ENCODE data around the gene APOL4.
"Not testable (repeated sequence)": the region's sequence is repeated elsewhere in the genome, so short reads cannot be mapped to it uniquely, and the experiment has no call there.

The APOL4 gene

DNA sequence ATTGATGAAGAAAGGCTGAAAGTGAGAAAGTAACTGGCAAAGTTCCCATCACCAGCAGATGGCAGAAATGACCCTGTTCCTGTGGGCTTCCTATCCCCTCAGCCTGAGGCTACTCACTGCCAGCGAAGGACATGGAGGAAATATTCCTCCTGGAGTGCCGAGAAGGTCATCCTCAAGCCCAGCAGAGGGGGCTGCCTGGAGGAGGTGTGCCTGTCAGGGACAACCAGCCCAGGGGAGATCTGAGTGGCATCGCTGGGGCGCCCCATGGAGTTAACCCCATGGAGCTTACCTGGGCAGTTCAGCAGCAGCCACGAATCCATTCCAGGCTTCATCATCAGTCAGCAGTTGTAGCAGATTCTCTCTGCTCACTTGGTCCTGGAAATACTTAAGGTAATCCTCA, 29.4 kb upstream of the APOL4 start:
- DNase-seq (ENCODE audit: low read depth) = not testable (repeated sequence)

DNA sequence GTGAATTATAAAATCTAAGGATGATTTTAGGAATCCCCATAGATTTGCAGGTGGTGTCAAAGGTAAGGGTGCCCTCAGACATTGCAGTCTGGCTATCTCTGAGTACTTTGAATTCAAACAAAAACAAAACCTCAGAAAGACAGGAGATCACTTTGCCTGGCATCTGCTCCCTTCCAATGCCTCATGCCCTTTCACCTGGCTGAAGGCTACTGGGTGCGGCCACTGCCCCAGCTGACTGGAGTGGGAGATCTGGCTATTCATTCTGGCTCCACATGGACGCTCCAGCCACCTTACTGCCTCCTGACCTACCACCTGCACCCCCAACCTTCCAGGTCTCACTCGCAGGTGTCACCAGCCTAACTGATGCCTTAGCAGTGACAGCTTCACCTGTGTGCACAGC, 28.0 kb upstream of the APOL4 start:
- not testable (repeated sequence) for DNase-seq (ENCODE audit: low read depth)

DNA sequence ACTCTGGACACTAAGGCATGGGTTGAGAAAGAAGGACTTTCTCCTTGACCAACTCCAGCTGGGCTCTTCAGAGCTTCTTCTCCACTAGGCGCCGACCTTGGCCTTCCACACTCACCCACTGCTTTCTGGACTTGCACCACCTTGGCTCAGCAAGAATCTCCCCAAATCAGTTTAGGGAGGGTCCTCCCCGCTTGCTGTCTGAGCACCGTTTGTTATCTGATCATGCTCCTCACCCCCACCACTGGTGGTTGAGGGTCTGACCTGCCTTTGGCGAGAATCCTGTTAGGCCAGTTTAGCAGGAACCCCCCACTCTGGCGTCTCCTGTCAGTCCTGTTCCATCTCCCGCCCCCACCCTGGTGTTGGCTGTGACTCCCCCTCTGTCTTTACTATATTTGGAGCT, 27.3 kb upstream of the APOL4 start:
- DNase-seq (ENCODE audit: low read depth) = no peak

DNA sequence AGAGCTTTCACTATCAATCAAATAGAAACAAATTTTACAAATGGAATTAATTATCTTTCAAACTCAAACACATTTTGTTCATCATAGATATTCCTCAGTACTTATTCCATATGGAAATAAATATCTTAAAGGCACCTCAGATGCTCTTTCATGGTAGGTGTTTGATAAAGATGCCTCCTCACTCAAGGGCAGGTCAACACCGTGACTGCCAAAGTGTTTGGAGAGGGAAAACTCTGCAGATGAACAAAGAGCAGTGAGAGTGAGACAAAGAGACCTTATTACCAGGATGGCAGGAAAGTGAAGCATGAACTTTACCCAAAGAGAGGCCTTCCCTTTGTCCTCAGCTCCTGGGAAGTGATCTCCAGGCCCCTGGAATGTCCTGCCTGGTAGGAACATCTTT, 26.8 kb upstream of the APOL4 start:
- not testable (repeated sequence) for DNase-seq (ENCODE audit: low read depth)

DNA sequence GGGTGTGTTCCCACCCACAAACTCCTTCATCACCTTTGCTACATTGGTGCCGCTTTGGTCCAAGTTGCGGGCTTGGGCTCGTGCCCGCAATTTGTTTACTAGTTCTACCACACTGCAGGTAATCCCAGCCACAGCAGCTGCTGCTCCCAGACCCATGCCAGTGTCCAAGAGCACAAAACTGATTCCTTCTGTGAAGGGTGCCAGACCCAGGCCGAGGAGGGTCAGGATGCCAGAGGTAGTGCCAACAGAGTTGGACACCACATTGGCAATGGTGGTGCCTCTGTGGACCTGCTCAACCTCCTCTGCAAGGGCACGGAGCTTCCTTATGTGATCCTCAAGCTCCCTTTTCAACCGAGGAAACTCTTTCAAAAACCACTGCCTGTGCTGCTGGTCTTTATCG, 26.2 kb upstream of the APOL4 start:
- no peak for DNase-seq (ENCODE audit: low read depth)

DNA sequence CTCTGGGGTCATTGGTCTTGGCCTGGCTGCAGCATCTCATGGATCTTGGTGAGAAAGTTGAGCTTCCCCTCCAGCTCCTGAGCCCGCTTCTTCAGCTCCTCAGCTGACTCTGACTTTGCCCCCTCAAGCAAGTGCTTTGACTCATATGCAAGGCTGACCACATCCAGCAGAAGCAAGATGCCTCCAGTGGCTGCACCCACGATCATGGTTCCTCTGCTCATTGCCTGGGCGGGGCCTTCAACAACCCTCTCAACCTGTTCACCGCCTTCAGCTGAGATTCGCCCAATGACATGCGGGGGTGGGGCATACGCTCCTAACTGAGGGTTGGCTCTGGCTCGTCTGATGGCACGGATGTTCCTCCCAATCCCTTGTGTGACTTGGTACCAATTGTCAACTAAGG, 25.8 kb upstream of the APOL4 start:
- no peak for DNase-seq (ENCODE audit: low read depth)

DNA sequence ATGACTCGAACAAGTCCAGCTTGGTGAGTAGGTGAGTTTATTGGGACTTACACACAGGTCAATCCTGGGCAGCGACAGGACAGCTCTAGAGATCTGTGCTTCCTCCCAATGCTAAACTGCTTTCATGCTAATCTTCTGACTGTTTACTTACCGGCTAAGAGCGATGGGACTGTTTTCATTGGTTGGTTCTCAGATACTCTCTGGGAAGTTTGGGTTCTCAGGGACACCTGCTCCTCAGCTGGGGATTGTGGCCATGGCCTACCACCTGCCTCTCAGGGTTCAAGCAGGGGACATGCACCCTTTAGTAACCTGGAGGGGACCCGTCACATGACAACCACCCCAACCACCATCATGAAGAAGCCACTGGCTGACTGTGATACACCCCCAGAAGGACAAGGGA, 24.6 kb upstream of the APOL4 start:
- no peak for DNase-seq (ENCODE audit: low read depth)

DNA sequence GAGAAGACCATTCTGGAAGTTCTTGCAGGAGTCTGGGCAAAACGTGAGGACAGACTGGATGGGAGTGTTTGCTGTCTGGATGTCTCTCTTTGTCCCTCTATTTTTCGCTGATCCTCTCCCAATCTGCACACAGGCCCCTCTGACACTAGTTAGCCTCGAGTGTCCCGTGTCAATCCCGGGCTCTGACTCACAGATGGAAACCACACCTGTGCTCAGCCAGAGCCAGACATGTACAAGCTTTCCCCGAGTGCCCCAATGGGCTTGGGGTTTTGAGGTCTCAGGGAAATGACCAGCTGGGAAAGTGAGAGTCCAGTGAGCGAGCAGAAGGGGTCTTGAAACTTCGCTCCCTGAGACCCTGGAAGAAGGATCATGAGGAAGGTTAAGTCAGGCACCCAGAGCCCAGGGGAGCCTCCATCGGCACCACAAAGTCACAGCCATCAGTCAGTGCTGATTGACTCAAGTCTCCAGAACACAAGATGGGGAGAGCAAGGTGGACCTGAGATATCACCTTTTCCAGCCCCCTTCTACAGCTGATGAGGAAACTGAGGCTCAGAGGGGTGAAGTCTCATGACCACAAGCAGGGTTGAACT, 23.8 kb upstream of the APOL4 start:
- no peak for DNase-seq (ENCODE audit: low read depth)

DNA sequence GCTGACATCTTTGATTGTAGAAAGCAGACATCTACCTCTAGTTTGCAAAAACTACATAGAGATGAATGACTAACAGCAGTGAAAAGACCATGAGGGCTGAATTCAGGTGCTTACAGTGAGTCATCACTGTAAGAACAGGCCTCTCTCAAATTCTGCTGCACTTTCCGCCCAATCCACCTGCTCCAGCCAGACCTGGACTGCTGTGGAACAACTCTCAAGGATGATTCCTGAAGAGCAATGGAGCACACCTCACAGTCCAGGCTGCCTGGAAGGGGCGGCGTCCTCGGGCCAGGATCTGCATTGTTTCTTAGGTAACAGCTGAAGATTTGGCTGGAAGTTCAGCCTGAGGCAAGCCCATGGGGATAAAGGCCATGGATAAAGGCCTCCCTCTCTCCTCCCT, 22.6 kb upstream of the APOL4 start:
- DNase-seq (ENCODE audit: low read depth) = no peak

DNA sequence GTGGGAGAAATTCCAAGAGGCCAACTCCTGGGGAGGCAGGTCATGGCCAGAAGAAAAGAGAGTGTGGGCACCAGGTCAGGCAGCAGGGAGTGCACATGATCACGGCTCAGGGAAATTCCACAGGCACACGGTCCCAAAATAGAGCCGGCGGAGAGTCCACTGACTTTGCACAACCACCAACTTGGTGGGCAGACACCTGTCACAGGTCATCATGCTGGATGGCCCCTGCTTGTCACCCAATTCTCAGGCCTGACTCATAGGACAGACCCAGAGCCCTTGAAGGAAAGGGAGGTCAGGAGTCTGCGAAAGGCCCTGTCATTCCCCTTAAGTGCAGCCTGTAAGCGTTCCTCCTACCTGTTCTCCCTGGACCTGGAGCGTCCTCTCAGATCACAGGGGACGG, 21.9 kb upstream of the APOL4 start:
- no peak for DNase-seq (ENCODE audit: low read depth)

DNA sequence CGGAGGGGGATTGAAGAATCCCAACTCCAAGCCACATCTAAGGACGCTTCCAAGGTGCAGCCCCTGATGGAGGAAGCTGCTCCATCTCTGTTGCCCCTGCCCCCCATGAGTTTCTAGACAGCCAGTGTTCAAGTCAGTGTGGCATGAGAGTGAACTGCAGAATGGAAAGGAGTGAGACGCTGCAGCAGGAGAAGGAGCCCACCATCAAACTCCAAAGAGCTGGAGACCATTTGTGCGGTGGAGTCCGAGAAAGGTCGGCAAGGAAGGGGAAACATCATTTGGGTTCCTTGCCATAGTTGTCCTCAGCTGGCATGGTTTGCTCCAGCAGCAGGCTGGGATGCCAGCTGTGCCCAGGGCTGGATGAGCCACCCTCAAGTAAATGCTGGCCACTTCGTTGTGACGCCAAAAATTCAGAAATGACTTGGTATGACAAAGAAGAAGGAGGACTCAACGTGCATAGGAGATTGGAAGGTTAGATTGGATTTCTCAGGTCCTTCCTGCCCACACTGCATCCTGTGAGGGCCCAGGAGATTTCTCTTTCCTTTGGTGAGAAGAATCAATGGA, 21.4 kb upstream of the APOL4 start:
- DNase-seq (ENCODE audit: low read depth) = no peak

DNA sequence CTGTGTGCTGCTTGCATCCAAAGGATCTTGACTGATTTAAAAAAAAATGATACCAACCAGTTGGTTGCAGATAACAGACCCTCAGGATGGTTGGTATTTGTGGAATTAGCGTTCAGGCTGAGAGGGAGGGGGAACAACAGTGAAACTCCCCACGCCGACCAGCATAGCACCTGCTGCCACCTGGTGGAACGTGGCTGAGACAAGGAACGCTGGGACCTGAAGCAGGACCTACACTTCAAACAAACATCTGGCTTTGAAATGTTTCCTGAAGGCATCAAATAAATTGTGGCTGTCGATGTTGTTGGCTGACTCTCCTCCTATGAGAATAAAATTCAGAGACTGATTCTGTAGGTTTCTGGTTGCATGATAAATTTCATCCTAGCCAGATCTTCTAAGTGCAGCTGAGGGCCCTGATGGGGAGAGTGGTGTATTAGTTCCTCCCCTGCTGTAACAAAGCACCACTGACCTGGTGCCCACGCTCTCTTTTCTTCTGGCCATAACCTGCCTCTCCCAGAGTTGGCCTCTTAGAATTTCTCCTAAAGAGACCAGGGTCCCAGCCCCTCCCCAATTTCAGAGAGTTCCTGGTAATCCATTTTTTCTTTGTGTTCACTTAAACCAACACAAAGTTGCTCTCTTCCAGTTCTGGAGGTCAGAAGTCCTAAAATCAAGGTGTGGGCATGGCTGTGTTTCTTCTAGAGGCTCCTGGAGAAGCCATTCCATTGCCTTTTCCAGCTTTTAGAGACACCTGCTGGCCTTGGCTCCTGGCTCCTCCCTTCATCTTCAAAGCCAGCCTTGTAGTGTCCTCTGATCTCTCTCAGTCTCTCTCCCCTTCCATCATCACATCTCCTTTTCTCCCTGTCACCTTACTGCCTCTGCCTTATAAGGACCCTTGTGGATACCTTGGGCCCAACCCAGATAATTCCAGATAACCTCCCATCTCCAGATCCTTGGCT, 20.5 kb upstream of the APOL4 start:
- DNase-seq (ENCODE audit: low read depth) = no peak

DNA sequence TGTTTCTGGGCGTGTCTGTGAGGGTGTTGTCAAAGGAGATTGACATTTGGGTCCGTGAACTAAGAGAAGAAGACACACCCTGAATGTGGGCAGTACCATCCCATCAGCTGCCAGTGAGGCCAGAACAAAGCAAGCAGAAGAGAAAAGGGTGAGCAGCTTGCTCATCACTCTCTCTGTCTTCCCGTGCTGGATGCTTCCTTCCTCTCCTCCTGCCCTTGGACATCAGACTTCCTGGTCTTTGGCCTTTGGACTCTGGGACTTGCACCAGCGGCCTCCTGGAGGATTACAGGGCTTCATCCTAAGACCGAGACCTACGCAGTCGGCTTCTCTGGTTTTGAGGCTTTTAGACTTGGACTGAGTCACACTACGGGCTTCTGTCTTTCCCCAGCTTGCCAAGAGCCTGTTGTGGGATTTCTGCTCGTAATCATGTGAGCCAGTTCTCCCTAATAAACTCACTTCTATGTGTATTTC, 18.9 kb upstream of the APOL4 start:
- DNase-seq (ENCODE audit: low read depth) = no peak

DNA sequence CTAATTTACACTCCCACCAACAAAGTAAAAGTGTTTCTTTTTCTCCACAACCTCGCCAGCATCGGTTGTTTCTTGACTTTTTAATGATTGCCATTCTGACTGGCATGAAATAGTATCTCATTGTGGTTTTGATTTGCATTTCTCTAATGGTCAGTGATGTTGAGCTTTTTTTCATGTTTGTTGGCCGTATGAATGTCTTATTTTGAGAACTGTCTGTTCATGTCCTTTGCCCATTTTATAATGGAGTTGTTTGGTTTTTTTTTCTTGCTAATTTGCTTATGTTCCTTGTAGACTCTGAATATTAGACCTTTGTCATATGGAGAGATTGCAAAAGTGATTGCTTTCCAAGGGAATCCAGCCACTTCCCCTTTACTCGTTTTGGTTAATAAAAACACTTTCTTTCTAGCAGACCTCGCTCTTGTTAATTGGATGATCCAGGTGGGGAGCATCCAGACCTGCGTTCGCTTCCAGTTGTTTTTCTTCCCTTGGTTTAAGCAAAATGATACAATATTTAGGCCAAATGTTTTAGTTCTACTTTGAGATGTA, 17.1 kb upstream of the APOL4 start:
- DNase-seq (ENCODE audit: low read depth) = no peak

DNA sequence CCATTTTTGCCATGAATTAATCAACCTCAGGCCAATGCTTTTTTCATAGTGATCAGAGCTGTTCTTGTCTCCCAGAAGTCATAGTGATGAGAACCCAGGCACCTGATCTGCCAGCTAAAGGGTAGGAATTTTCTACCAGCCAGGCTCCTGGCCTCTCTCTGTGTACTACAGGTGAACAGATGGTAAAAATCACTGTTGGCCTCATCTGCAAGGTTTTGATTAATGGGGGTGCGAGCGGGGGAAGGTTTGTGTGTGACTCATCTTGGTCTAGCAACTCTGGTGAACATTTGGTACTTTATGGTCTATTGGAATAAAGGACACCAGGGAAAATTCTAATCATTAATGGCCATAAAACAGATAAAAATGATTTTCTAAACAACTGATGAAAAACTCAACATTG, 14.4 kb upstream of the APOL4 start:
- no peak for DNase-seq (ENCODE audit: low read depth)

DNA sequence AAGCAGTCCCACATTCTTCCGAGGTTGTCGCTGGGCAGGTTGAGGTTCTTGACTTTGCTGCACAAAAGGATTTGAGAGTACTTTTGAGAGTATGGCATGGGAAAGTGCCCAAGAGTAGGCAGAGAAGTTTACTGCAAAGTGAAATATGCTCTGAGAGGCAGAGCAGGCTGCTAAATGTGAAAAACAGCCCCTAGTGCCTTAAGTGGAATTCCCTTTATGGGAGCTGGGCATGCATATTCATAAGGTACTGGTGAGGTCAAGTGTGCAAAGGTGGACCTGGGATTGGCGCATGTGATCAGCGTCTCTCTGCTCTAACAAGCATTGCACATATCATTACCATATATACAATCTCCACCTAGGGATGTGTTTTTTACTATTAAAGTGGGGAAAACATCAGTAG, 12.0 kb upstream of the APOL4 start:
- no peak for DNase-seq (ENCODE audit: low read depth)

DNA sequence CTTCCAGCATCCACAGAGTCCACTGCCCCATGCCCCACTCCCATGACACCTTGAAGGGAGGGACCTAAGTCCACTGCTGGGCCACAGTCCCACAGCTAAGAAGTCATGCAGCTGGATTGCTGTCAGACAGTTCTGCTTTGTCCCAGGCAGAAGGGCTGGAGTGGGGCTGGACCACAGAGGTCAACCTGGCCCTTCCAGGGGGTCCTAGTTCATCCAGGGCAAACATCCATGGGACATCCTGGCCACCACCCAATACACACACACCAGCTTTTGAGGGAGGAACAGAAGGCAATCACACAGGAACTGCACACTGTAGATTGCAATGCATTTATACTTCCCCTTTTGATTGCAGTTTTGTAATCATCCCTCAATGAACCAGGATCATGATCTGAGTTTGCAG, 11.3 kb upstream of the APOL4 start:
- no peak for DNase-seq (ENCODE audit: low read depth)

DNA sequence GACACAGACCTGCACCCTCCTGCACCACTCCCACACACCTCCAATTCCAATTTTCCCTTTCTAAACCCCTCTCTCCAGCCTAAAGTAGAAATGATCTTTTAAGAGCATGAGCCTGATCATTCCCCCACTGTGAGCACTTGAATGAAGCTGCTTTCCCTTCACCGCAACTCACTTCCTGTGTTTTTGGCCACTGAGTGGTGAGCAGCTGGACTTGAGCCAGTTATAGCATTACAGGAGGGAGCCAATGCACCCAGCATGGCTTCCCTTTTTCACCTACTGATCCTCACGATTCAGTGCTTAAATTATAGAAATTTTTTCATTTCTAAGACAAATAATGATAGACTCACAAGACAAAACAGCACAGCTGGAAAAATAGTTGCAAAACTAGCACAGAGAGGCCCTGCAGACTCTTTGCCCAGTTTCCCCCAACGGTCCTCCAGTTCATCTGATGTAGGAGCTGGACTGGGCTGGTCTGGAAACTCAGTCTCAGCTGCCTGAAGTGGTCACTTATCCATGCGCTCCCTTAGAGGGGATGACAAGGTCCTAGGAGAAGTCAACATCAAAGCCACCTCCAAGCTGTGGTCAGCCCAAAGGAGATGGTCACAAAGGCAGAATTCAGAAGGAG, 9.7 kb upstream of the APOL4 start:
- DNase-seq (ENCODE audit: low read depth) = no peak

DNA sequence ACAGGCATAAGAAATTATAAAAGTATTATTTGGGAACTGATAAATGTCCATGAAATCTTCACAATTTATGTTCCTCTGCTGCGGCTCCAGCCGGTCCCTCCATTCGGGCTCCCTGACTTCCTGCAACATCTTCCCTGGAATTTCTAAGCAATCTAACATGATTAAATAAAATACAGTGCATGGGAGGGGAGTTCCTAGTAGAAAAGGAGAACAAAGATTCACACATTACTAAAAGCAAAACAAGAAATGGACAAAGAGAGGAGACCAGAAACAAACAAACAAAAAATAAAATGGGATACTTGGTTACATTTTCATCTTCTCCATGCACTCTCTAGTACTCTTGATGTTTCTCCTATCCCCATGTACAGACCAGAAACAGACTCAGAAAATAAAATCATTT, 8.6 kb upstream of the APOL4 start:
- no peak for DNase-seq (ENCODE audit: low read depth)

DNA sequence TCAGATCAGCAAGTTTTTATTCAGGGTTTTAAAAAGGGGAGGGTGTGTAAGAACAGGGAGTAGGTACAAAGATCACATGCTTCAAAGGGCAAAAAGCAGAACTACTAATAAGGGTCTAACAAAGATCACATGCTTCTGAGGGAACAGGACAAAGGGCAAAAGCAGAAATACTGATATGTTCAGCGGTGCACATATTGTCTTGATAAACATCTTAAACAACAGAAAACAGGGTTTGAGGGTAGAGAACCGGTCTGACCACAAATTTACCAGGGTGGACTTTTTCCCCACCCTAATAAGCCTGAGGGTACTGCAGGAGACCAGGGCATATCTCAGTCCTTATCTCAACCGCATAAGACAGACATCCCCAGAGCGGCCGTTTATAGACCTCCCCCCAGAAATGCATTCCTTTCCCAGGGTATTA, 7.9 kb upstream of the APOL4 start:
- DNase-seq (ENCODE audit: low read depth) = not testable (repeated sequence)

DNA sequence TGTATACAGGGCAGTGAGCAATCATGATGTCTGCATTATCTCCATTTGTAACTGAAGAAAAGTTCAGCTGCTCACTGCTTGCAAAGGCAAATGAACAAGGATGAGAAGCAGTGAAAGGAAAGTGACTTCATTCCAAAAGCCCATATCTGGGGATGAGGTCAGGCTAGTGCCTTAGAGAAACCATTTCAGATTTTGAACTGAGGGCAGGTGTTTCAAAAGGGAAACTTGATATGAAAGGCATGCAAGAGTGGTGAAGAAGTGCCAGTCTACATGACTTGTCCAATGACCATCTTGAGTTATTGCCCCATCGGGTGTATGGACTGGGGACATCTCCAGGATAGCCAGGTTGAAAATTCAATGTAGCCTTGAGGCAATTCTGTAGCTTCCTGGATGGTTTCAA, 7.3 kb upstream of the APOL4 start:
- no peak for DNase-seq (ENCODE audit: low read depth)

DNA sequence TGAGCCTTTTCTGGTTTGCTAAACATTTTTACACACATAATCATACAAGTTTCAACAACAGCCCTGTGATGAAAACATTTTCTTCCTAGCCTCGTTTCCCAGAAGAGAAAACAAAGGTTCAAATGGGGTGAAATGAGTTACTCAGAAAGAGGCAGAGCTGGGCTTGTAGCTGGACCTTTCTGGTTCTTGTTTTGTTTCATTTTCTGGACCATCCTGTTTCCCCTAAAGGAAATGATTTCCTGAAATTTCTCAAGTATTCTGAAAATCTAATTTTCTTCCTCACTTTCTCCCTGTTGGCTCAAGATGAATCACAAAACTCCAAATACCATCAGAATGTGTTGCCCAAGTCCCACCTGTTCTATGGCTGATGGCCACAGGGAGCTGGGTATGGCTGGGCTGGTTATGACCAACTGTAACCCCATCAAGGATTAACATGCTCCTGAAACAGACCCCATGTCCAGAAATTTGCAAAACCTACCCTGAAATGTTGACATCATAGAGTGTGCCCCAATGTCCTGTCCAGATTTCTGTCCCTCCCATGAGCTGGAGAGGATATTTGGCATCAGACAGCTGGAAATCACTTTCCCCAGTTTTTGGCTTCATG, 6.7 kb upstream of the APOL4 start:
- no peak for DNase-seq (ENCODE audit: low read depth)

Measured in stimulated activated CD8-positive, alpha-beta memory T cell treated with anti-CD3 and anti-CD28 coated beads, Interleukin-15, amount 100 ng/mL, for 24 hours (primary cell).